Omental fat pad (tissue), 4 donors: ENCODE results near the gene CAPN9. TPM values are rescaled to one million over a fixed set of nuclear protein-coding genes. Genes with fewer than 3 reads are reported as not detected.
"Not testable (repeated sequence)": the region's sequence is repeated elsewhere in the genome, so short reads cannot be mapped to it uniquely, and the experiment has no call there.

Source experiments
- ATAC-seq: fragments of 150-250 bp; one replicate; pipeline ENCODE4 v1.9.1; 2016; ENCODE audit warnings: mild to moderate bottlenecking, moderate library complexity; ENCODE audit not compliant: low FRiP score
- DNase-seq: peaks from one replicate; pipeline ENCODE4 v3.0.0-alpha.2; 2019; ENCODE audit warnings: low spot score
- total RNA-seq, 4 donors: library from RNA; depleted of rRNA; stranded (reverse); fragments of >200 nt; gene quantifications; one replicate each; pipeline ENCODE4 v1.1.0, GENCODE V29; 2016
- TF ChIP-seq, protein P1 (sequence below), 3 donors: fragments of 450-650 bp; IDR thresholded peaks; one replicate each; pipeline ENCODE4 v1.5.1; 2016 to 2017; ENCODE audit warnings: antibody characterized with exemption in 3 of 3, mild to moderate bottlenecking in 3 of 3, moderate library complexity in 2 of 3

Gene CAPN9
- total RNA-seq, 4 donors from 2014 or later = not detected

DNA sequence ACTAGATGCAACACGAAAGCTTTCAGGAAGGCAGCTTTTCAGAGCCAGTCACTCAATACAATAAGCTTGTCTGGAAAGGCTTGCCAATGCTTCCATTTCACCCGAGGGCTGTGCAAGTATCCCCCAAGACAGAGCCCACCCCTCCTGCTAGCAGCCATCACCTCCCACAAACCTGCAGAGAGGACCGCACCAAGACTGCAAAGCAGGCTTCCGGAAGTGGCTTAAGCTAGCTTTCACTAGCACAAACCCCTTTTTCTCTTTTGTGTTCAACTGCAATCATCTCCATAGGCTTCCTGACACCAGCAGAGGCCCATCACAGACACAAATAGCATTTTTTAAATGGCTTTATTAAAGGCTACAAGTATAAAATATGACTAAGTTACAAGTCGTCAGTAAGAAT lies 89.6 kb downstream of the CAPN9 start:
- TF ChIP-seq, protein P1, sequence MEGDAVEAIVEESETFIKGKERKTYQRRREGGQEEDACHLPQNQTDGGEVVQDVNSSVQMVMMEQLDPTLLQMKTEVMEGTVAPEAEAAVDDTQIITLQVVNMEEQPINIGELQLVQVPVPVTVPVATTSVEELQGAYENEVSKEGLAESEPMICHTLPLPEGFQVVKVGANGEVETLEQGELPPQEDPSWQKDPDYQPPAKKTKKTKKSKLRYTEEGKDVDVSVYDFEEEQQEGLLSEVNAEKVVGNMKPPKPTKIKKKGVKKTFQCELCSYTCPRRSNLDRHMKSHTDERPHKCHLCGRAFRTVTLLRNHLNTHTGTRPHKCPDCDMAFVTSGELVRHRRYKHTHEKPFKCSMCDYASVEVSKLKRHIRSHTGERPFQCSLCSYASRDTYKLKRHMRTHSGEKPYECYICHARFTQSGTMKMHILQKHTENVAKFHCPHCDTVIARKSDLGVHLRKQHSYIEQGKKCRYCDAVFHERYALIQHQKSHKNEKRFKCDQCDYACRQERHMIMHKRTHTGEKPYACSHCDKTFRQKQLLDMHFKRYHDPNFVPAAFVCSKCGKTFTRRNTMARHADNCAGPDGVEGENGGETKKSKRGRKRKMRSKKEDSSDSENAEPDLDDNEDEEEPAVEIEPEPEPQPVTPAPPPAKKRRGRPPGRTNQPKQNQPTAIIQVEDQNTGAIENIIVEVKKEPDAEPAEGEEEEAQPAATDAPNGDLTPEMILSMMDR (IDR thresholded peaks at IDR 0.05) = no peak
- ATAC-seq = no peak
- DNase-seq = no peak

DNA sequence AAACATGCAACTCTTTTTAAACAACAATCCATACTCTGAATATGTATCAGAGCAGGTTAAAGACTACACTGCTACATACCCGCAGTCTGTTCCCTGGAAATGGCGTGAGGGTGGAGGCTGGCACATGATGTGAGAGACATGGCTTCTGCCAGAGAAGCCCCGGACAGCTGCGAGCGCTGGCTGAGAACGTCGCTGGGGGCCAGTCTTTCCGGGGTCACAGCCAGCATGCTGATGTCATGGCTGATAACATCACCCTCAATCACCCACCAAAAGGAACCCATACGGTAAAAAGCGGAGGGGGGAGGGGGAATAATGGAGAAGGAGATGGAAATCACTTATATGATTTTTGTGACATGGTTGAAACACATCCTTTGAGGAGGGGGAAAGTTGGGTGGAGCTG lies 92.0 kb downstream of the CAPN9 start:
- DNase-seq (no peak), ATAC-seq (no peak)
- TF ChIP-seq, protein P1 (IDR thresholded peaks at IDR 0.05) = no peak

DNA sequence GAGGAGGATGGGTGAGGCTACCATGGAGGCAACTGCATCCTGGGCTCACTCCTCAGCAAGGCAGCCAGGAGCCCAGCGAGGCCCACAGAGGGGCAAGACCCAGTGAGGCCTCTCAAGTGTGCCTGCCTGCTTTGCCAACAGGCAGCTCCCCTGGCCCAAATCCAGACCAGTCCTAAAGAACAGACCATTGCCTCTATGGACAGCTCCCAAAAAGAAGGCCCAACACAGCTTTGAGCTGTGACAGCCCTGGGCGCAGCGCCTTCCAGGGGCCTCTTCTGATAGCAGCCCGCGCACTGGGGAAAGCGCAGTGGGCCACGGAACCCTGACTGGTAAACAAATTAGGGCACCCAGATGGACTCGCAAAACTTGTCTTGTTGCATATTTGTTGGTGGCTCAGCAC lies 95.6 kb downstream of the CAPN9 start:
- TF ChIP-seq, protein P1 (IDR thresholded peaks at IDR 0.05) = no peak
- DNase-seq = no peak
- ATAC-seq = no peak

DNA sequence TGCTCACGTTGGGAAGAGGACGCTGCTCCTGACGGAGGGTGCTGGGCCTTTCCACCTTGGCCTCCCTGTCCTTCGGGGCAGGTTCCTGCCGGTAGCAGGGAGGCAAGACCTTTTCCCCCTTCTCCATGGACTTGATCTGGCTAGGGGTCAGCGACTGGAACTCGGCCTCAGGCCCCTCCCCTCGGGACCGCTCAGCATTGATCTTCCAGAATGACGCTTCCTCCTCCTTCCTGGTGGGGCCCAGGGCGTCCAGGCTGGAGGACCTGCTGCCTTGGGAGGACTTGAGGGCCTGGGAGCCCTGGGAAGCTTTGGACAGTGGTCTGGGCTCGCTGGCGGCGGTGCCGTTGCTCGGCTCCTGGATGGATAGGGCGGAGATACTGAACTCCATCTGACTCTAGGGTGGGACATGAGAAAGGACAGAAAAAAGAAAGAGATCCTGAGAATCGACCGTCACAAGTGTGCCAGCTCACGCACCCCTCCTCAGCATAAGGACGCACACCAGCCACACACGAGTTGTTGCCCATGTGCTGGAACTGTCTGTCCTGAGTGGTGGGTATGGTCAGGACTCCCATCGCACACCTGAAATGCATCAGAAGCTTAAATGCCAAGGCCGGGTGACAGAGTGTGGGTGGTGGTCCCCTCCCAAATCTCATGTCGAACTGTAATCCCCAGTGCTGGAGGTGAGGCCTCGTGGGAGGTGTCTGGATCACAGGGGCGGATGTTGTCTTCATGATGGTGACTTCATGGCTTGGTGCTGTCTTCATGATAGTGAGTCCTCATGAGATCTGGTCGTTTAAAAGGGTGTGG lies 96.5 kb downstream of the CAPN9 start:
- ATAC-seq (no peak), DNase-seq (no peak)
- TF ChIP-seq, protein P1 (IDR thresholded peaks at IDR 0.05) = no peak

DNA sequence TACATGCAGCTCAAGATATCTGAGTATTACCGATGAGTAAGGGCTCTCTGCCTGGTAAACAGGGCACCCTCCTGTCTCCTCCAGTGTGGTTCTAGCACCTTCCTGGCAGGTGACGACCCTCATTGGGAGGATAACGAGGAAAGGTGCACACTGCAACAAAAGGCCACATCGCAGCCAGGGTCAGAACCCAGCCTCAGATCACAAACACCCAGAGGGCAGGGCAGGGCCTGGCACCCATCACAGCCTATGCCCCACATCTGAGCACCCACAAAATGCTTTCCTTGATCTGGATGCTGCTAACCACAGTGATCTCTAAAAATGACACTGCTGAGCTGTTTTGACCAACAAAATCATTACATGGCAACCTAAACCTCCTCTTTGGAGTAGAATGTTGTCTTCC lies 97.4 kb downstream of the CAPN9 start:
- no peak for ATAC-seq
- TF ChIP-seq, protein P1 (IDR thresholded peaks at IDR 0.05) = no peak
- DNase-seq = no peak

DNA sequence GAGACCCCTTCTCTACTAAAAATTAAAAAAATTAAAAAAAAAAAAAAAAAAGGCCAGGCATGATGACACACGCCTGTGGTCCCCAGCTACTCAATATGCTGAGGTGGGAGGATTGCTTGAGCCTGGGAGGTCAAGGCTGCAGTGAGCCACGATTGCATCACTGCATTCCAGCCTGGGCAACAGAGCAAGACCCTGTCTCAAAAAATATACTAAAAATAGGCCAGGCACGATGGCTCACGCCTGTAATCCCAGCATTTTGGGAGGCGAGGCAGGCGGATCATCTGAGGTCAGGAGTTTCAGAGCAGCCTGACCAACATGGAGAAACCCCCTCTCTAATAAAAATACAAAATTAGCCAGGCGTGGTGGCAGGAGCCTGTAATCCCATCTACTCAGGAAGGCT lies 98.0 kb downstream of the CAPN9 start:
- DNase-seq, ATAC-seq: not testable (repeated sequence)

DNA sequence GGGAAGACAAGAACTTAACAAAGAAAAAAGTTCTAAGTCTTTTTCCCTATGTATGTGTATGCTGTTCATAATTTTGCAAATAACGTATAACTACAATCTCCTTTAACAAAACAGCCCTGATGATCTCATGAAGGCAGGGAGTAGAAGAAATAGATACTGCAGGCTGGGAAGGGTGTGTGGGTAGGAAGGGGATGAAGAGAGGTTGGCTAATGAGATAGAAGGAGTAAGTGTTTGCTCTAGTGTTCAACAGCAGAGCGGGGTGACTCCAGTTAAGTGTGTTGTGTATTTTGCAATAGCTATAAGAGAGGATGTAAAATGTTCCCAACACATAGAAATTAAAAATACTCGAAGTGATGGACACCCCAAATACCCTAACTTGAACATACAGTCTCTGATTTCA lies 101.0 kb downstream of the CAPN9 start:
- no peak for DNase-seq

More for the DNA sequence above, 101.0 kb downstream of the CAPN9 start:
- no peak for ATAC-seq
- TF ChIP-seq, protein P1 (IDR thresholded peaks at IDR 0.05) = no peak
